ENCODE measurements around the gene SHANK1. TPM values are rescaled to one million over a fixed set of nuclear protein-coding genes. Genes with fewer than 3 reads are reported as not detected.

The SHANK1 gene
- total RNA-seq, 3 donors from 2014 or later, result 0.59 to 0.98 TPM; not detected in 1

DNA sequence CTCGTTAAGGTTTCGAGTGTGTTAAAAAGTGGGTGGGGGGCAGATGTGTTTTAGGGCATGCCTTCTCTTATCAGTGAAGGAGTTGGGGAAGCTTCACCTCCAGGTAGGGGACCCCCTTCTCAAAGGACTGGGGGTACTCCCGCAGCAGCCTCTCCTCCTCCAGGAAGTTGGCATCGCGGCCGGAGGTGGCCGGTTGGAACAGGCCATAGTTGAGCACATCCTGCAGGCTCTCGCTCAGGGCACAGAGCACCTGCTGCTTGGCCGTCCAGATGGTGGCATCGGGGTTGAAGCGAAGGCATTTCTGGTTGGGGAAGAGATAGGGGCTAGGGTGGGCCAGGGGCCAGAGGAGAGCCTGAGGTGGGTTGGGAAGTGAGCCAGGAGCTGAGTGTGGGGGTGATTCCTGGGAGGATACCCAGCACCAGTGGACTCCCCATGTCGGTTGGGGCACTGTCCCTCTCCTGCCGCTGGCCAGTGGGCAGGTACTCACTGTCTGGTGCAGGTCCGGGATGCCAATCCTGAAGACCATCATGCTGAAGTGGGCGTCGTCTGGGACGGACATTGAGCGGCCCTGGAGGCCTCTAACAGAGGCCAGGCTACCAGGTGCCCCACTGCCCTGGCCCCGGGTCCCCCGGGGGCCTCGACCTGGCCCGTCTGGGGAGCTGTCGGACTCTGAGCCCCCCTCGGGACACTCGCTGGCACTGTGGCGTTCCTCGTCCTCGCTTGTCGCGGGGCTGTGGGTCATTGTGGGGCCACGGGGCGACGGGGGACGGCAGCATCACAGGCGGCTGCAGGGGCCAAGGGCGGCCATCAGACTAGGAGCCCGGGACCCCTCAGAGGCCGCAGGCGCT, 3.2 kb downstream of the SHANK1 start:
- intact Hi-C loops (cut with DNase I; ENCODE audit: low total_unique reads), result no loop called here
- Histone ChIP-seq H3K4me1 (peaks cover 0 to 8% of the 10 kb centered on the region in 2 donors), H3K27ac (no peak overlapping the region), H3K4me3 (no peak overlapping the region), H3K36me3 (no peaks in the 10 kb centered on the region), H3K9me3 (no peaks in the 10 kb centered on the region), H3K27me3 (peaks cover 7 to 25% of the 10 kb centered on the region in 2 donors)
- no peak for DNase-seq (ENCODE audit: low spot score in 2 of 2)
- no peak for TF ChIP-seq POLR2AphosphoS5 (IDR thresholded peaks at IDR 0.05)
- TF ChIP-seq POLR2A (IDR thresholded peaks at IDR 0.05), result no peak
- TF ChIP-seq, protein P1, sequence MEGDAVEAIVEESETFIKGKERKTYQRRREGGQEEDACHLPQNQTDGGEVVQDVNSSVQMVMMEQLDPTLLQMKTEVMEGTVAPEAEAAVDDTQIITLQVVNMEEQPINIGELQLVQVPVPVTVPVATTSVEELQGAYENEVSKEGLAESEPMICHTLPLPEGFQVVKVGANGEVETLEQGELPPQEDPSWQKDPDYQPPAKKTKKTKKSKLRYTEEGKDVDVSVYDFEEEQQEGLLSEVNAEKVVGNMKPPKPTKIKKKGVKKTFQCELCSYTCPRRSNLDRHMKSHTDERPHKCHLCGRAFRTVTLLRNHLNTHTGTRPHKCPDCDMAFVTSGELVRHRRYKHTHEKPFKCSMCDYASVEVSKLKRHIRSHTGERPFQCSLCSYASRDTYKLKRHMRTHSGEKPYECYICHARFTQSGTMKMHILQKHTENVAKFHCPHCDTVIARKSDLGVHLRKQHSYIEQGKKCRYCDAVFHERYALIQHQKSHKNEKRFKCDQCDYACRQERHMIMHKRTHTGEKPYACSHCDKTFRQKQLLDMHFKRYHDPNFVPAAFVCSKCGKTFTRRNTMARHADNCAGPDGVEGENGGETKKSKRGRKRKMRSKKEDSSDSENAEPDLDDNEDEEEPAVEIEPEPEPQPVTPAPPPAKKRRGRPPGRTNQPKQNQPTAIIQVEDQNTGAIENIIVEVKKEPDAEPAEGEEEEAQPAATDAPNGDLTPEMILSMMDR (IDR thresholded peaks at IDR 0.05), result no peak

DNA sequence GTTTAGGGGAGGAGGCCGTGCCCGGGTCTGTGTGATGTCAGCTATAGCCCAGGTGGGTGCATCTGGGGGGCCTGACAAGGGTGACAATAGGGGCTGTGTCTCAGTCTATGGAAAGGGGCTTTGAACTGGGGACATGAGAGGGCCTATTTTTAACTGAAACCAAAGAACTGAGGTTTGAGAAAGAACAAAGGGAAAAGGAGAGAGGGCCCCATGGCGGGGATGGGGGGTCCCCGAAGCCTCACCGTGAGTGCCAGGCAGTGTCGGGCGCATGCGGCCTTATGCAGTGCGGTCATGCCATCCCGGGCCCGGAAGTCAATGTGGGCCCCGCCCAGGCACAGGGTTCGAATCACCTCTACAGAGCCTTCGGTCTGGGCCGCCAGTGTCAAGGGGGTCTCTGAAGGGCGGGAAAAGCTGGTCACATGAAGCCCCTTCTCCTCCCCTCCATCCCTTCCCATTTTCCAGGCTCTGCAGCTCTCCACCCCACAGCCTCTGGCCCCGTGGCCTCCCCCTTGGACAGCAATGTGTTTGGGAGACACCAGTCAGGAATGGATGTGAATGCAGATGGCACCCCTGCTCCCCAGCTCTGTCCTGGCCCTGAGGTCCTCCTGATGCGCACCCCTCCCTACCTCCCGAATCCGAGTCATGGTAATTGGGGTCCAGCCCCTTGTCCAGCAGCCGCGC, 5.9 kb downstream of the SHANK1 start:
- intact Hi-C loops (cut with DNase I; ENCODE audit: low total_unique reads), result no loop called here
- no peak overlapping the region for H3K27ac ChIP-seq
- no peak overlapping the region for H3K4me3 ChIP-seq
- H3K9me3 ChIP-seq, result no peaks in the 10 kb centered on the region
- peaks cover 0 to 5% of the 10 kb centered on the region in 2 donors for H3K4me1 ChIP-seq
- DNase-seq (ENCODE audit: low spot score in 2 of 2), result no peak
- peaks cover 0 to 34% of the 10 kb centered on the region in 2 donors for H3K27me3 ChIP-seq
- no peak for TF ChIP-seq POLR2A (IDR thresholded peaks at IDR 0.05)
- TF ChIP-seq, protein P1 (IDR thresholded peaks at IDR 0.05), result no peak
- TF ChIP-seq POLR2AphosphoS5 (IDR thresholded peaks at IDR 0.05), result no peak
- H3K36me3 ChIP-seq, result no peaks in the 10 kb centered on the region

DNA sequence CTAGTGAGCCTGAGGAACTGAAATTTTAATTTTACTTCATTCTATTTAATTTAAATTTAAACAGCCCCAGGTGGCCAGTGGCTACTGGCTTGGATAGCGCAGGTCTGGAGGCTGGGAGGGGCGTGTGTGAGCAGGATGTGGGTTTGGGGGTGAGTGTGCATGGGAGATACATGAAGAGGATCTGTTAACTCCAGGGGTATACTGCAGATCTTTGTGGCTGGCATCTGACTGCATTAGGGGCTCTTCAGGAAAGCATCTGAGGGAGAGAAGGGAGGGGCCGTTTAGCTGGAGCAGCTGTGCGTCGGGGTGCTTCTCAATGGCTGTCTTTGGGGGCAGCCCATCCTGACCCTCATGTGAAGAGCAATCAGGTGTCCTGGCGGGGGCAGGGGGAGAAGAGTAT, 6.8 kb downstream of the SHANK1 start:
- TF ChIP-seq POLR2AphosphoS5 (IDR thresholded peaks at IDR 0.05), result no peak
- TF ChIP-seq POLR2A (IDR thresholded peaks at IDR 0.05), result no peak
- TF ChIP-seq, protein P1 (IDR thresholded peaks at IDR 0.05), result no peak
- DNase-seq (ENCODE audit: low spot score in 2 of 2), result no peak
- no peaks in the 10 kb centered on the region for H3K4me1 ChIP-seq
- intact Hi-C loops (cut with DNase I; ENCODE audit: low total_unique reads), result no loop called here
- no peak overlapping the region for H3K4me3 ChIP-seq
- H3K9me3 ChIP-seq, result no peaks in the 10 kb centered on the region
- no peaks in the 10 kb centered on the region for H3K36me3 ChIP-seq
- H3K27ac ChIP-seq, result no peak overlapping the region
- H3K27me3 ChIP-seq, result peaks cover 0 to 29% of the 10 kb centered on the region in 2 donors

DNA sequence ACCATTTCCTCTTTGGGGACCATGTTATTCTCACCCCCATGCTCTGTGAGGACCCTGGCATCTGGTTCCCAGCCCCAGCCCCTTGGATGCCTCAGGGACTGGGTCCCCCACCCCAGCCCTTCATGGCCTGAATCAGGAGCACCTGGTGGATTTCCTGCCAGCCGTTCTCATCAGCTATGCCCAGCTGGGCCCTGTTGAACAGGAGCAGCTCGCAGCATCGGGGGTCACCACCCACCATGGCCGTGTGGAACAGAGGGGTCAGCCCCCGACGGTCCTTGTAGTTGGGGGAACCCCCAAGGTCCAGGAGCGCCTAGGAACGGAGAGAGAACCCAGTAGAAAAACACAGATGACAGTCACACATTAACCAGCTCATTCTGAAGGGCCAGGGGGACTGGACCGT, 7.8 kb downstream of the SHANK1 start:
- H3K4me3 ChIP-seq, result no peak overlapping the region
- H3K9me3 ChIP-seq, result no peaks in the 10 kb centered on the region
- TF ChIP-seq, protein P1 (IDR thresholded peaks at IDR 0.05), result no peak
- TF ChIP-seq POLR2AphosphoS5 (IDR thresholded peaks at IDR 0.05), result no peak
- no peak for TF ChIP-seq POLR2A (IDR thresholded peaks at IDR 0.05)
- H3K27me3 ChIP-seq, result peaks cover 0 to 21% of the 10 kb centered on the region in 2 donors
- no peaks in the 10 kb centered on the region for H3K4me1 ChIP-seq
- no peak for DNase-seq (ENCODE audit: low spot score in 2 of 2)
- intact Hi-C loops (cut with DNase I; ENCODE audit: low total_unique reads), result no loop called here
- no peaks in the 10 kb centered on the region for H3K36me3 ChIP-seq
- H3K27ac ChIP-seq, result no peak overlapping the region

DNA sequence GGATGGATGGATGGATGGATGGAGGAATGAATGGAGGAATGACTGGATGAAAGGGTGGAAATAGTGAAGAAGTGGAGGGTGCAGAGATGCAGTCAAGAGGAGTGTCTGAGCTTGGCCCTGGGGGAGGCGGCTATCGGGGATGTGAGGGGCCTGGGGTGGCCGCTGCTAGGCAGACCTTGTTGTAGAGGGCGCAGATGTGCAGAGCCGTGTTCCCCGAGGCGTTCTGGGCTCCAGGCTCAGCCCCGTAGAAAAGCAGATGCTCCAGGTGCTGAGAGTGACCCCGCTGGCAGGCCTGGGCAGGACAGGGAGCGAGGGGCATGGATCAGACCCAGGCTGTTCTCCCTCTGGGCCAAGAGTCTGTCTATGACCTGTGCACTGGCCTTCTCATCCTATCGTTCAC, 8.4 kb downstream of the SHANK1 start:
- Histone ChIP-seq H3K27ac (no peak overlapping the region), H3K4me1 (no peaks in the 10 kb centered on the region), H3K36me3 (no peaks in the 10 kb centered on the region), H3K27me3 (peaks cover 0 to 15% of the 10 kb centered on the region in 2 donors), H3K4me3 (no peak overlapping the region), H3K9me3 (no peaks in the 10 kb centered on the region)
- TF ChIP-seq POLR2AphosphoS5 (IDR thresholded peaks at IDR 0.05) (no peak), POLR2A (IDR thresholded peaks at IDR 0.05) (no peak)
- TF ChIP-seq, protein P1 (IDR thresholded peaks at IDR 0.05), result no peak
- intact Hi-C loops (cut with DNase I; ENCODE audit: low total_unique reads), result no loop called here
- DNase-seq (ENCODE audit: low spot score in 2 of 2), result no peak
